Body of pancreas (tissue), 4 donors: ENCODE results near the gene IL36A.

Source experiments
- CTCF ChIP-seq, 7 experiments: fragments of 450-650 bp in 4 of 7; fragments of 200-600 bp in 3 of 7; sonication (generic) in 3 of 7; IDR thresholded peaks; one replicate each; pipeline ENCODE4 v1.5.1; 2016 to 2019; ENCODE audit warnings: antibody characterized with exemption in 7 of 7
- POLR2A ChIP-seq, 3 donors: fragments of 450-650 bp; IDR thresholded peaks; one replicate each; pipeline ENCODE4 v1.6.1; 2016; ENCODE audit warnings: antibody characterized with exemption in 3 of 3, mild to moderate bottlenecking in 2 of 3

- no peak for TF ChIP-seq CTCF (IDR thresholded peaks at IDR 0.05)
- TF ChIP-seq POLR2A (IDR thresholded peaks at IDR 0.05): no peak
These were observed 8.8 kb downstream of the IL36A start for GRCh38 chr2:113014067-113014466.
